Measurements from ENCODE around the gene LRP1B. TPM values are rescaled to one million over a fixed set of nuclear protein-coding genes. Genes with fewer than 3 reads are reported as not detected.

Gene LRP1B
- total RNA-seq, 2 donors from 2014 or later = 0.91 to 1.2 TPM

DNA sequence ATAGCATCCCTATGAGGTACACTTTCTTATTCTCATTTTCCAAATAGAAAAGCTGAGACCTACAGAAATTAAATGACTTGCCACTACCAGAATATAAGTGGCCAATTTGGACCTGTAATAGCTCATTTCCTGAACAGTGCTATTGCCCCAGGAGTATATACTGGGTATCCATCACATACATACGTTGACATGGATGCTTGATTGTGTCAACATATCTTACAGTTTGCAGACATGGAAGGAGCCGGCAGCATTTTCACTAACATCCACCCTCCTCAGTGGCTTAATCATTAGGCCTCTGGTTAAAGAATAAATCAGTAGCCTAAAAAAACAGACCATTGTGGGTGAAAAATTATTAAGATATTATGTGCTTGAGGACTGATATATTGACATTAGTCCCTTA is 829.3 kb downstream of the LRP1B start:
- intact Hi-C loops (cut with DNase I) = no loop called here
- Histone ChIP-seq H3K36me3 (no peaks in the 10 kb centered on the region), H3K9me3 (no peaks in the 10 kb centered on the region), H3K27me3 (replicated peaks; ENCODE audit: insufficient read depth) (no peaks in the 10 kb centered on the region), H3K27ac (no peak overlapping the region), H3K4me1 (replicated peaks) (no peaks in the 10 kb centered on the region), H3K4me3 (no peak overlapping the region)
- WGBS = 82% methylated on average over 2 of the region's 2 CpGs
- no peak for DNase-seq (ENCODE audit: low spot score)
- TF ChIP-seq CTCF (IDR thresholded peaks at IDR 0.05) = no peak
- no peak for TF ChIP-seq POLR2A (IDR thresholded peaks at IDR 0.05)
- no peak for TF ChIP-seq POLR2AphosphoS5 (IDR thresholded peaks at IDR 0.05)

- H3K9me3 ChIP-seq = no peaks in the 10 kb centered on the region
- 91% methylated on average over 4 of the region's 4 CpGs for WGBS
- DNase-seq (ENCODE audit: low spot score) = no peak
- H3K4me1 ChIP-seq (replicated peaks) = no peaks in the 10 kb centered on the region
- H3K4me3 ChIP-seq = no peak overlapping the region
- no peaks in the 10 kb centered on the region for H3K36me3 ChIP-seq
- H3K27me3 ChIP-seq (replicated peaks; ENCODE audit: insufficient read depth) = no peaks in the 10 kb centered on the region
- no peak overlapping the region for H3K27ac ChIP-seq
- TF ChIP-seq POLR2A (IDR thresholded peaks at IDR 0.05) = no peak
- no peak for TF ChIP-seq POLR2AphosphoS5 (IDR thresholded peaks at IDR 0.05)
- no peak for TF ChIP-seq CTCF (IDR thresholded peaks at IDR 0.05)
- intact Hi-C loops (cut with DNase I) = no loop called here
These were observed 850.8 kb downstream of the LRP1B start for GRCh38 chr2:141280037-141280436.

- TF ChIP-seq POLR2AphosphoS5 (IDR thresholded peaks at IDR 0.05) = no peak
- TF ChIP-seq POLR2A (IDR thresholded peaks at IDR 0.05) = no peak
- no peak for TF ChIP-seq CTCF (IDR thresholded peaks at IDR 0.05)
- no peak for DNase-seq (ENCODE audit: low spot score)
- H3K27me3 ChIP-seq (replicated peaks; ENCODE audit: insufficient read depth) = no peaks in the 10 kb centered on the region
- H3K4me3 ChIP-seq = no peak overlapping the region
- no peaks in the 10 kb centered on the region for H3K9me3 ChIP-seq
- no peaks in the 10 kb centered on the region for H3K36me3 ChIP-seq
- intact Hi-C loops (cut with DNase I) = no loop called here
- H3K27ac ChIP-seq = no peak overlapping the region
- WGBS = 88% methylated on average over 2 of the region's 2 CpGs
- H3K4me1 ChIP-seq (replicated peaks) = no peaks in the 10 kb centered on the region
These were observed 859.5 kb downstream of the LRP1B start for GRCh38 chr2:141271346-141271745.

- no peak for DNase-seq (ENCODE audit: low spot score)
- TF ChIP-seq CTCF (IDR thresholded peaks at IDR 0.05) (no peak), POLR2A (IDR thresholded peaks at IDR 0.05) (no peak), POLR2AphosphoS5 (IDR thresholded peaks at IDR 0.05) (no peak)
- Histone ChIP-seq H3K36me3 (no peaks in the 10 kb centered on the region), H3K4me1 (replicated peaks) (no peaks in the 10 kb centered on the region), H3K27ac (no peak overlapping the region), H3K9me3 (no peaks in the 10 kb centered on the region), H3K27me3 (replicated peaks; ENCODE audit: insufficient read depth) (no peaks in the 10 kb centered on the region), H3K4me3 (no peak overlapping the region)
- 93% methylated on average over 10 of the region's 10 CpGs for WGBS
- intact Hi-C loops (cut with DNase I) = no loop called here
These were observed 866.0 kb downstream of the LRP1B start for GRCh38 chr2:141264848-141265247.

DNA sequence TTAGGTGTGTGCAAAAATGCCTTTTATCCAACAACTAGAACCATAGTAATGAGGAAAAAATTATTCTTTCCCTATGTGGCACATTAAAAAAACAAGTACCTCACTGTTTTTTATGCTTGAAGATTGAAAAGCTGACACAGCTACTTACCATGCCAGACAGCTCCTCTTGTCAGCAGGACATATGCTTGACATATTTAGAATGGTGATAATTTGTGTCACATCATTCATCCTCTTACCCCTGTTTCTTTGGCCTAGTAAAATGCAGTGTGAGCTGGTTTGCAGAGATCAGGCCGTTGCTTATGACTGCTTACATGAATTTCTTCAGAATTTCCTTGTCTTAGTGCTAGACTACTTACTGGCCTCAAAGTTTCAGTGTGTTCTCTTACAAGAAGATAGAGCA is 869.9 kb downstream of the LRP1B start:
- Histone ChIP-seq H3K9me3 (no peaks in the 10 kb centered on the region), H3K36me3 (no peaks in the 10 kb centered on the region), H3K4me1 (replicated peaks) (no peaks in the 10 kb centered on the region), H3K27ac (no peak overlapping the region), H3K27me3 (replicated peaks; ENCODE audit: insufficient read depth) (no peaks in the 10 kb centered on the region), H3K4me3 (no peak overlapping the region)
- DNase-seq (ENCODE audit: low spot score) = no peak
- intact Hi-C loops (cut with DNase I) = no loop called here
- 63% methylated on average over 1 of the region's 1 CpG for WGBS
- TF ChIP-seq CTCF (IDR thresholded peaks at IDR 0.05) = no peak
